ENCODE data around the gene DPP8.

DPP8 gene

GRCh38 chr15:65409036-65409631 lies 108.4 kb downstream of the DPP8 start:
- ChIA-PET POLR2A (interaction anchor here (1.7 kb wide), 1 partner anchor 104 kb away, joined by 7 read pairs; the partner anchor contains the start of gene RNU5B-1), CTCF (interaction anchor here (1.0 to 14.8 kb wide), 5 partner anchors 9 to 28 kb away, joined by 4 to 267 read pairs (median 8); partner anchors contain the start of gene IGDCC3)
- TF ChIP-seq, protein P1, sequence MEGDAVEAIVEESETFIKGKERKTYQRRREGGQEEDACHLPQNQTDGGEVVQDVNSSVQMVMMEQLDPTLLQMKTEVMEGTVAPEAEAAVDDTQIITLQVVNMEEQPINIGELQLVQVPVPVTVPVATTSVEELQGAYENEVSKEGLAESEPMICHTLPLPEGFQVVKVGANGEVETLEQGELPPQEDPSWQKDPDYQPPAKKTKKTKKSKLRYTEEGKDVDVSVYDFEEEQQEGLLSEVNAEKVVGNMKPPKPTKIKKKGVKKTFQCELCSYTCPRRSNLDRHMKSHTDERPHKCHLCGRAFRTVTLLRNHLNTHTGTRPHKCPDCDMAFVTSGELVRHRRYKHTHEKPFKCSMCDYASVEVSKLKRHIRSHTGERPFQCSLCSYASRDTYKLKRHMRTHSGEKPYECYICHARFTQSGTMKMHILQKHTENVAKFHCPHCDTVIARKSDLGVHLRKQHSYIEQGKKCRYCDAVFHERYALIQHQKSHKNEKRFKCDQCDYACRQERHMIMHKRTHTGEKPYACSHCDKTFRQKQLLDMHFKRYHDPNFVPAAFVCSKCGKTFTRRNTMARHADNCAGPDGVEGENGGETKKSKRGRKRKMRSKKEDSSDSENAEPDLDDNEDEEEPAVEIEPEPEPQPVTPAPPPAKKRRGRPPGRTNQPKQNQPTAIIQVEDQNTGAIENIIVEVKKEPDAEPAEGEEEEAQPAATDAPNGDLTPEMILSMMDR (IDR thresholded peaks at IDR 0.05; ENCODE audit: insufficient read depth, low read length, missing control alignments): no peak
- H3K4me3 ChIP-seq (ENCODE audit: low read depth, low read length): no peak overlapping the region
- peak; percentile 89 for DNase-seq (ENCODE audit: low read depth, low spot score)

- DNase-seq (ENCODE audit: low read depth, low spot score): no peak
- POLR2A ChIA-PET: interaction anchor here (1.7 kb wide), 1 partner anchor 104 kb away, joined by 7 read pairs; the partner anchor contains the start of gene RNU5B-1
- no peak overlapping the region for H3K4me3 ChIP-seq (ENCODE audit: low read depth, low read length)
- CTCF ChIA-PET: interaction anchor here (0.9 to 14.8 kb wide), 5 partner anchors 8 to 29 kb away, joined by 3 to 267 read pairs (median 8); partner anchors contain the start of gene IGDCC3
- TF ChIP-seq, protein P1 (IDR thresholded peaks at IDR 0.05; ENCODE audit: insufficient read depth, low read length, missing control alignments): no peak
Measured at GRCh38 chr15:65408324-65409035, 109.0 kb downstream of the DPP8 start.

- TF ChIP-seq, protein P1 (IDR thresholded peaks at IDR 0.05; ENCODE audit: insufficient read depth, low read length, missing control alignments): no peak
- ChIA-PET POLR2A (no interaction called here), CTCF (interaction anchor here (1.2 to 14.8 kb wide), 2 partner anchors 12 to 20 kb away, joined by 3 to 267 read pairs; partner anchors contain the start of gene IGDCC3)
- no peak for DNase-seq (ENCODE audit: low read depth, low spot score)
- H3K4me3 ChIP-seq (ENCODE audit: low read depth, low read length): no peak overlapping the region
Measured at GRCh38 chr15:65406424-65407000, 111.0 kb downstream of the DPP8 start.

DNA sequence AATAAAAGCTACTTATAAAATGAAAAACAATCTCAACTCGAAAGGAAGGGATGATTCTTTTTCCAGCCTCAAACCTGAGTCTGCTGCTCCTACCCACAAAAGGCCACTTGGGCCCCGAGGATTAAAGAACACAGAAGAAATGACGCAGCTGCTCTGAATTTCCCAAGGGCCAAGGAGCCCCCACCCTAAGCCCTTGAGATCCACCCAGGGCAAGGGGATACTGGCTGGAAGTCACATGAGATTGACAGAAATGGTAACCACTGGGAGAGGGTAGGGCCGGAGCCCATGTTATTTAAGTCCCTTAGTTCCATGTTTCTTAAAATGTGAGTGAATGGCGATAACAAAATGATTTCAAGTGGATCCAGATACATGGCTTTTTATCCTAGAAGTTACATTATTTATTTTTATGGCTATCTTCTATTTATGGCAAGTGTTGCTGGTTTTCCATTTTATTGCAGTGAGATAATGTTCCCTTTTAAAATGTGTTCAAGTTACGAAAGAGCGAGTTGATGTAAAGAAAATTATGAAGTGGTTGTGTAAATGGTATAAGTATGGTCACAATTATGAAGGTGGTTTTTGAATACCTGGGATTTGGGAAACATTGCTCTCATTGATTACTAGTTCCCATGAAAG lies 111.6 kb downstream of the DPP8 start:
- H3K4me3 ChIP-seq (ENCODE audit: low read depth, low read length): no peak overlapping the region
- ChIA-PET CTCF (interaction anchor here (1.1 to 14.8 kb wide), 4 partner anchors 13 to 87 kb away, joined by 3 to 267 read pairs (median 10); partner anchors contain the start of gene IGDCC3), POLR2A (no interaction called here)
- TF ChIP-seq, protein P1 (IDR thresholded peaks at IDR 0.05; ENCODE audit: insufficient read depth, low read length, missing control alignments): no peak
- no peak for DNase-seq (ENCODE audit: low read depth, low spot score)

- TF ChIP-seq, protein P1 (IDR thresholded peaks at IDR 0.05; ENCODE audit: insufficient read depth, low read length, missing control alignments): no peak
- no peak for DNase-seq (ENCODE audit: low read depth, low spot score)
- CTCF ChIA-PET: interaction anchor here (0.6 to 14.8 kb wide), 5 partner anchors 17 to 85 kb away, joined by 3 to 267 read pairs (median 5); partner anchors contain the start of gene IGDCC3
- POLR2A ChIA-PET: interaction anchor here (0.6 to 1.0 kb wide), 2 partner anchors 23 to 100 kb away, joined by 3 read pairs; partner anchors contain the start of gene RNU5B-1
- no peak overlapping the region for H3K4me3 ChIP-seq (ENCODE audit: low read depth, low read length)
Measured at GRCh38 chr15:65404186-65404872, 113.2 kb downstream of the DPP8 start.

All from AG04449 (cell line).